Fibroblast of pulmonary artery (primary cell): Measurements from ENCODE around the gene WDCP.
"Not testable (repeated sequence)": the region's sequence is repeated elsewhere in the genome, so short reads cannot be mapped to it uniquely, and the experiment has no call there.

Source experiments
- DNase-seq: peaks from one replicate; pipeline ENCODE4 v3.0.0-alpha.2; 2010; ENCODE audit warnings: low read depth
- H3K4me3 ChIP-seq: replicated peaks from 2 replicates; pipeline ENCODE4 v1.5.1; 2011; ENCODE audit warnings: low read depth, mild to moderate bottlenecking, control low read depth, low read length, moderate library complexity
- TF ChIP-seq, protein P1 (sequence below): IDR thresholded peaks from 2 replicates; pipeline ENCODE4 v1.5.1; 2011; ENCODE audit warnings: mild to moderate bottlenecking, control low read depth, low read length, inconsistent platforms; ENCODE audit errors: missing control alignments

The WDCP gene

DNA sequence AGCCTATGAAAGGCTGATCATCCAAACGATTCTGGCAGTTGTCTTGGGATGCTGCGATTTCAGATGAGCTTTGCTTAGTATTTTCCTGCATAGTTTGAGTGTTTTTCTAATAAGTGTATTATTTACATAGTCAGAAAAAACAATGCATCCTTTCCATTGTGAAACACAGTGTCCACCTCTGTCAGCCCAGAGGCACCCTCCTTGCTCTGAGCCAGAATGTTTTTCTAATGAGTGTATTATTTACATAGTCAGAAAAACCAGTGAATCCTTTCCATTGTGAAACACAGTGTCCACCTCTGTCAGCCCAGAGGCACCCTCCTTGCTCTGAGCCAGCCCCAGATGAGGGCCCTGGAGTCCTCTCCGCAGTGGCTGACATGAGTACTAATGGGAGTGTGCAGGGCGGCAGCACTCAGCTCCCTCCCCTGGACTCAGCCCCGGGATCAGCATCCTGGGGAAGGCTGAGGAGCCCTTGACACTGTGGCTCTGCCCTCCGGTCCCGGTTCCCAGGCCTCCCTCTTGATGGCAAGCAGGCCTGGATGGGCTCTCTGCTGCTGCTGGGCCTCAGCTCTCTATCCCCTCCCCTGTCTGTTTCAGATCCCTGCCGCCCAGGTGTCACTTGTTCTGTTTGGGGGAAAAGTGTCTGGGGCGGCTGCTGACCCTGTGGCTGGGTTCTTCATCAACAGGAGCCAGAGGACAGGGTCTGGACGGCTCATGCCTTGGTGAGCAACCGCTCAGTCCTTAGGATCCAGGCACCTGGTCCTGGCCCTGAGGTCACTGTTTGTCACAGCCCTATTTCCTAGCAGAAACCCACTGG is 31.4 kb downstream of the WDCP start:
- TF ChIP-seq, protein P1, sequence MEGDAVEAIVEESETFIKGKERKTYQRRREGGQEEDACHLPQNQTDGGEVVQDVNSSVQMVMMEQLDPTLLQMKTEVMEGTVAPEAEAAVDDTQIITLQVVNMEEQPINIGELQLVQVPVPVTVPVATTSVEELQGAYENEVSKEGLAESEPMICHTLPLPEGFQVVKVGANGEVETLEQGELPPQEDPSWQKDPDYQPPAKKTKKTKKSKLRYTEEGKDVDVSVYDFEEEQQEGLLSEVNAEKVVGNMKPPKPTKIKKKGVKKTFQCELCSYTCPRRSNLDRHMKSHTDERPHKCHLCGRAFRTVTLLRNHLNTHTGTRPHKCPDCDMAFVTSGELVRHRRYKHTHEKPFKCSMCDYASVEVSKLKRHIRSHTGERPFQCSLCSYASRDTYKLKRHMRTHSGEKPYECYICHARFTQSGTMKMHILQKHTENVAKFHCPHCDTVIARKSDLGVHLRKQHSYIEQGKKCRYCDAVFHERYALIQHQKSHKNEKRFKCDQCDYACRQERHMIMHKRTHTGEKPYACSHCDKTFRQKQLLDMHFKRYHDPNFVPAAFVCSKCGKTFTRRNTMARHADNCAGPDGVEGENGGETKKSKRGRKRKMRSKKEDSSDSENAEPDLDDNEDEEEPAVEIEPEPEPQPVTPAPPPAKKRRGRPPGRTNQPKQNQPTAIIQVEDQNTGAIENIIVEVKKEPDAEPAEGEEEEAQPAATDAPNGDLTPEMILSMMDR = no peak
- peak; percentile 90 for DNase-seq
- no peak overlapping the region for H3K4me3 ChIP-seq

DNA sequence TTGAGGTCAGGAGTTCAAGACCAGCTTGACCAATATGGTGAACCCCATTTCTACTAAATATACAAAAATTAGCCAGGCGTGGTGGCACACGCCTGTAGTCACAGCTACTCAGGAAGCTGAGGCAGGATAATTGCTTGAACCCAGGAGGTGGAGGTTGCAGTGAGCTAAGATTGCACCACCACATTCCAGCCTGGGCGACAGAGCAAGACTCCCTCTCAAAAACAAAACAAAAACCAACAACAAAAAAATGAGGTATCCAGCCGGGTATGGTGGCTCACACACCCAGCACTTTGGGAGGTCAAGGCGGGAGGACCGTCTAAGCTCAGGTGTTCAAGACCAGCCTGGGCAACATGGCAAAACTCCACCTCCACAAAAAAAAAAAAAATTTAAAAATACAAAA is 32.3 kb downstream of the WDCP start:
- H3K4me3 ChIP-seq = not testable (repeated sequence)
- peak; percentile 39 for DNase-seq

DNA sequence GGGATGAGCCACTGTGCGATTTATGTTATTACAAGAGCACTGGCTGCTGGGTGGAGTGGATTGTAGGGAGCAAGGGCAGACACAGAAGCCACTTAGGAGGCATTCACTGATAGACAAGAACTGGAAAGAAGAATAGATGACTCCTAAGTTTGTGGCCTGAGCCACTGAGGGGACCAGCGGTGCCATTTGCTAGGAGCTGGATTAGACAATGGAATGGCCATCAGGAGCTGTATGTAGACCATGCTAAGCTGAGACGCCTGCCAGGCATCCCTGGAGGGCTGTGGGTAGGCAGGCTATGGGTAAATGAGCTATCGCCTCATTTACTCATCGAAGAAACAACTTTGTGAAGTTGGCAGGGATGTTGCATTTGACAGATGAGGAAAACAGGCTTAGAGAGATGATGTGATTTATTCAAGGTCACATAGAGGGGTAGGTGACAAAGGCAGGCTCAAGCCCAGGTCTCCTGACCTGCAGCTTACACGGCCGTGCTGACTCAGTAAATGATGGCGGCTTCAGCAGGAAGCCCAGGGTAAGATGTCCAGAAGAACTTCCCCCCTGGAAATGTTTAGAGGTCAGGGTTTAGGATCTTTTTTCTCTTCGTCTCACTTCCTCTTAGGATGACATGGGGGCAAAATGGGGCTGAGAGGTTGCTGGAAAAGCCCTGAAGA is 34.5 kb downstream of the WDCP start:
- H3K4me3 ChIP-seq = no peak overlapping the region
- DNase-seq = no peak
- TF ChIP-seq, protein P1 = no peak

DNA sequence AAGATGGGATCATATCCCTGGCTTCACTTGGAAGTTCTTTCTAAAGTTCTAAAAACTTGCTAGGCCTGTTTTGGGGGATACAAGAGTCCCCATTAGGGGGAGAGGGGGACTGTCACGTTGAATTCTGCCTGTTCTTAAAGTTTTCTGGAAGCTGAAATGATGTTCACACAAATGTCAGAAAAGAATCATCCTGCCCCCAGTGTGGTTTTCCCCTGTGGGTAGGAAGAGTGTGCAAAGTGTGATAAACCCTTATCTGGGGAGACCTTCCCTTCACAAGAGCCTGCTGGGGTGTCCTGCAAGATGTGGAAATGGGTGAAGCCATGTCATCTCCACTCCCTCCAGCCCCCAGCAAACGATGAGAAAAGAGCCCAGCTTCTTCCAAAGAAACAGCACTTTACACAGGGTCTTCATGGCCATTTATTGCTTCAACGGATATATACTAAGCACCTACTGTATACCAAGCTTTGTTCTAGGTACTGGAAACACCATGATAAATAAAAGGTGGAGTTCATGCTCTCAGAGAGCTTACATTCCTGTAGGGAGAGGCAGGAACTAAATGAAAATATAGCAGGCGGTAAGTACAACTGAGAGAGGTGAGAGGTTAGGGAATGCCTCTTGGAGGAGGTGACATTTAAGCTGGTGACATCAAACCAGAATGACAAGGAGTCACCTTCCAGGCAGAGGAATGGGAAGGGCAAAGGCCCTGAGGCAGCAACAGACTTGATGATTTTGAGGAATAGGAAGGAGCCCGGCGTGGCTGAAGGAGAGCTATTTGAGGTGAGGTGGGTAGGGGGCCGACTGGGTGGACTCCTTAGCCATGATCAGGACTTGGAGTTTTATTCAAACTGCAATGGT is 35.7 kb downstream of the WDCP start:
- TF ChIP-seq, protein P1 = no peak
- no peak for DNase-seq
- no peak overlapping the region for H3K4me3 ChIP-seq

DNA sequence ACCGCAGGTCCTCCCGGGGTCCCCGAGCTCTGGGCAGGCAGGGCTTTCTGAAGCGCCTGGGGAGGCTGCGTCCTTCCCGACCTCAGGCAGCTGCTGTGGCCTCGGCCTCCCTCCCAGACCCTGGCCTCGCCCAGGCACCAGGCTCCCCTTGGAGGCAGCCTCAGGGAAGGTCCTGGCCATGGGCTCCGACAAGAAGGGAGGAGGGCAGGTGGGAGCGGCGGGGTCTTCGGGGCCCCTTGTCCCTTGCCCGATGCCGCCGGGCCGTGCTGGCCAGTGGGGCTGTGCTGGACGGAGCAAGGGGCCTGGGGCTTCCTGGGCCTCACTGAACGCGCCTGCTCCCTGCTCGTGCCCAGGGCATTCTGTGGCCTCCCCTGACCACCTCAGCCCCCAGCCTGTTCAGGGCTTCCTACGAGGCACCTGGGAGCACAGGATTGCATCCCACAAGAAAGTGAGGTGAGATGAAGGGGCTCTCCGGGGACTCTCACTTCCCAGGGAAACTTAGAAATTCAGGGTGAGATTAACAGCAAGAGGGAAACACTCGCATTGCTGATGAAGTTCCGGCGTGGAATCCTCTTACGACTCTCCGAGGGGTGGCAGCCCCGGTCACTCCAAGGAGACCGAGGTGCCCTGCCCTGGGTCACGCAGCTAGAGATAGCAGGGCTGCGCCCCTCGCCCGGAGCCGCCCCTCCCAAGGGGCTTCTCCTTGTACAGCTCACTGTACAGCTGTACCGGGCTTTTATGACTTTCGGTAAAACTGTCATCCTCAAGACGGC is 36.5 kb downstream of the WDCP start:
- DNase-seq = no peak
- TF ChIP-seq, protein P1 = no peak
- peak overlapping the region; percentile 50 for H3K4me3 ChIP-seq

DNA sequence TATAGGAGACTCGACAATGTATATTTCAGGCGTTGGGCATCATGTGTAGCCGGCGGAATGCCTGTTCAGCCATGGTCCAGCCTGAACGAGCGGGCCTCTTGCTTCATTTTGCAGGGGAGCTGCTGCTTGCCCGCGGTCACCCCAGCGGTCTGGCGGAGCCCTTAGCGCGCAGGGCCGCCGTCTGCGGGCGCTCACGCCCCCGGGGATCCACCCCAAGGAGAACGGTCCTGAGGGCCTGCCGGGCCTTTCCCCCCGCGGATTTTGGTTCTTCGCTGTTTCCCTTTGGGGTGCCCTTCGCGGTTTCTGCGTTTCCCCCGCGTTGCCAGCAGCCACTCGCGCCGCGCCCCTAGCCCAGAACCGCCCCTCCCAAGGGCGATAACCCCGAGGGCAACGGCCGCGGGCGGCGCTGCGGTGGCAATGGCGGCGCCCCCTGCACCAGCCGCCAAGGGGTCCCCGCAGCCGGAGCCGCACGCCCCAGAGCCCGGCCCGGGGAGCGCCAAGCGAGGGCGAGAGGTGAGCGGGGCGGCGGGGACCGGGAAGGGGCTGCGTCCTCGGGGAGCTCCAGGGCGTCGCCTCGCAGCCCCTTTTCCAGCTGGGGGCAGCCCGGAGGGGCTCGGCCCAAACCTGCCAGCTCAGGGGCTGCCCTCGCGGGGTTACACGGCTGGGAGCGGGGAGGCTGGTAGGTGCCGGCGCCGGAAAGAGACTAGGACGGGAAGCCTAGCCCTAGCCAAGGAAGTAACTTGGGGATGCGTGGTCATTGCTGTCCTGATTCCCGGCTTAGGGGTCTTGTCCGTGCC is 37.3 kb downstream of the WDCP start, which contains the start of gene MFSD2B:
Gene MFSD2B (plus strand): TSS at position 406 of the 797 bp plus-strand sequence. CDS start 12 bp downstream, at position 418.
- DNase-seq = no peak
- H3K4me3 ChIP-seq = peak within 1 kb of the TSS; percentile 50
- TF ChIP-seq, protein P1 = no peak
